ENCODE data around the gene SCD5. TPM values are rescaled to one million over a fixed set of nuclear protein-coding genes. Genes with fewer than 3 reads are reported as not detected.

The SCD5 gene
- total and polyA plus RNA-seq, 2 experiments from 2014 or later = 0.79 to 1.6 TPM

DNA sequence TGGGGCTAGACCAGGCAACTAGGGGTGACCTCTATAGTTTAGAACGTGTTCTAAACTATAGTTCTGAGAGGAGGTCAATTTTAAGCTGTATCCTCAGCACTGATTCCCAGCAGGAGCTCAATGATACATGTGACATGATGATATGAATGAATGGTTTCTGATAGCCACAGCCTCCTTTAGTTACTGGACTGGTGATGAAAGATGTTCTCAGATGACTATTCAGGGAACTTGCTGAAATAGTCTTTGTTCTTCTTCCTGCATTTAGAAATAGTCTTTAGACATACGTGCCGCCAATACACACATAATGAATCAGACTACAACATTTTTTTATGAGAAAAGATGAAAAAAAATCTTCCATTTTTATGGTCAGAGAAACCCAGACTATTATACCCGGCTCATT is 120.5 kb downstream of the SCD5 start (continued):
- TF ChIP-seq, protein P1, sequence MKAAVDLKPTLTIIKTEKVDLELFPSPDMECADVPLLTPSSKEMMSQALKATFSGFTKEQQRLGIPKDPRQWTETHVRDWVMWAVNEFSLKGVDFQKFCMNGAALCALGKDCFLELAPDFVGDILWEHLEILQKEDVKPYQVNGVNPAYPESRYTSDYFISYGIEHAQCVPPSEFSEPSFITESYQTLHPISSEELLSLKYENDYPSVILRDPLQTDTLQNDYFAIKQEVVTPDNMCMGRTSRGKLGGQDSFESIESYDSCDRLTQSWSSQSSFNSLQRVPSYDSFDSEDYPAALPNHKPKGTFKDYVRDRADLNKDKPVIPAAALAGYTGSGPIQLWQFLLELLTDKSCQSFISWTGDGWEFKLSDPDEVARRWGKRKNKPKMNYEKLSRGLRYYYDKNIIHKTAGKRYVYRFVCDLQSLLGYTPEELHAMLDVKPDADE (IDR thresholded peaks at IDR 0.05) = no peak
- TF ChIP-seq ZNF331 (CRISPR knock-in tag; IDR thresholded peaks at IDR 0.05; ENCODE audit: low read depth) = no peak
- TF ChIP-seq, protein P2, sequence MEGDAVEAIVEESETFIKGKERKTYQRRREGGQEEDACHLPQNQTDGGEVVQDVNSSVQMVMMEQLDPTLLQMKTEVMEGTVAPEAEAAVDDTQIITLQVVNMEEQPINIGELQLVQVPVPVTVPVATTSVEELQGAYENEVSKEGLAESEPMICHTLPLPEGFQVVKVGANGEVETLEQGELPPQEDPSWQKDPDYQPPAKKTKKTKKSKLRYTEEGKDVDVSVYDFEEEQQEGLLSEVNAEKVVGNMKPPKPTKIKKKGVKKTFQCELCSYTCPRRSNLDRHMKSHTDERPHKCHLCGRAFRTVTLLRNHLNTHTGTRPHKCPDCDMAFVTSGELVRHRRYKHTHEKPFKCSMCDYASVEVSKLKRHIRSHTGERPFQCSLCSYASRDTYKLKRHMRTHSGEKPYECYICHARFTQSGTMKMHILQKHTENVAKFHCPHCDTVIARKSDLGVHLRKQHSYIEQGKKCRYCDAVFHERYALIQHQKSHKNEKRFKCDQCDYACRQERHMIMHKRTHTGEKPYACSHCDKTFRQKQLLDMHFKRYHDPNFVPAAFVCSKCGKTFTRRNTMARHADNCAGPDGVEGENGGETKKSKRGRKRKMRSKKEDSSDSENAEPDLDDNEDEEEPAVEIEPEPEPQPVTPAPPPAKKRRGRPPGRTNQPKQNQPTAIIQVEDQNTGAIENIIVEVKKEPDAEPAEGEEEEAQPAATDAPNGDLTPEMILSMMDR (conservative IDR thresholded peaks at IDR 0.05; ENCODE audit: low read depth in 2 of 2) = no peak
- no peak for TF ChIP-seq EZH2 (IDR thresholded peaks at IDR 0.05; ENCODE audit: low read depth, unreplicated experiment)

DNA sequence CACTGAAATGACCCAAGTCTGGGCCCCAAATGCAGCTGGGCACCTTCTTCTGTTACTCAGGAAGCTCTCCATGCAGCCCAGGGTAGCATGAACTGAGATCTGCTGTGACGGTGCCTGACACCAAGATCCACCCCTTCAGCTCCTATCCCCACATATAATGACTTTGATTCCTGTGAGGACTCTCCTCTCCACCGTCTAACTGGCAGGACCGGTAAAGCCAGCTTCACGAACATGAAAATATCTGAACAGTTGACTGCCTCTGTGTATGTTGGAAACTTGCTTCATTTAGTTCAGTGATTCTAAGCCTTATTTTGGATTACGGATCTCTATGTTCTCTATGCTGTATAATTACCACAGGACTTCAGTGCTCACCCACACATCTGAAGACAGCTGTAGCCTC is 121.3 kb downstream of the SCD5 start:
- Mint-ChIP-seq H3K36me3 (ENCODE audit: low read depth) (no peaks in the 10 kb centered on the region), H3K4me1 (peaks cover 3% of the 10 kb centered on the region; the same call in 1 of the 3 replicates), H3K27ac (no peak overlapping the region), H3K27me3 (ENCODE audit: insufficient read depth, low read depth, poor library complexity) (no peaks in the 10 kb centered on the region), H3K4me3 (no peak overlapping the region), H3K9me3 (no peaks in the 10 kb centered on the region)
- Histone ChIP-seq H4K20me1 (replicated peaks; ENCODE audit: insufficient read depth) (no peaks in the 10 kb centered on the region), H3K4me2 (no peak overlapping the region), H3F3A (replicated peaks; ENCODE audit: low read depth) (no peaks in the 10 kb centered on the region), H3K4me3 (no peak overlapping the region), H3K27ac (ENCODE audit: low read depth) (no peak overlapping the region), H3K27me3 (ENCODE audit: insufficient read depth) (no peaks in the 10 kb centered on the region), H3K36me3 (ENCODE audit: insufficient read depth) (no peaks in the 10 kb centered on the region), H3K4me1 (ENCODE audit: insufficient read depth) (no peaks in the 10 kb centered on the region), H2AFZ (no peak overlapping the region), H3K79me2 (replicated peaks; ENCODE audit: insufficient read depth) (no peaks in the 10 kb centered on the region), H3K9me2 (ENCODE audit: insufficient read depth) (no peaks in the 10 kb centered on the region)
- ATAC-seq = no peak
- no peak for TF ChIP-seq EZH2phosphoT487 (IDR thresholded peaks at IDR 0.05; ENCODE audit: unreplicated experiment)
- TF ChIP-seq NANOG (IDR thresholded peaks at IDR 0.05; ENCODE audit: borderline replicate concordance) = no peak
- TF ChIP-seq STAT1 (IDR thresholded peaks at IDR 0.05; ENCODE audit: unreplicated experiment) = no peak
- no peak for TF ChIP-seq ZNF114 (CRISPR knock-in tag; IDR thresholded peaks at IDR 0.05)
- TF ChIP-seq ZNF331 (CRISPR knock-in tag; IDR thresholded peaks at IDR 0.05; ENCODE audit: low read depth) = no peak
- TF ChIP-seq CREB1 (CRISPR knock-in tag; IDR thresholded peaks at IDR 0.05; ENCODE audit: low read depth) = no peak
- no peak for DNase-seq (ENCODE audit: low spot score)

DNA sequence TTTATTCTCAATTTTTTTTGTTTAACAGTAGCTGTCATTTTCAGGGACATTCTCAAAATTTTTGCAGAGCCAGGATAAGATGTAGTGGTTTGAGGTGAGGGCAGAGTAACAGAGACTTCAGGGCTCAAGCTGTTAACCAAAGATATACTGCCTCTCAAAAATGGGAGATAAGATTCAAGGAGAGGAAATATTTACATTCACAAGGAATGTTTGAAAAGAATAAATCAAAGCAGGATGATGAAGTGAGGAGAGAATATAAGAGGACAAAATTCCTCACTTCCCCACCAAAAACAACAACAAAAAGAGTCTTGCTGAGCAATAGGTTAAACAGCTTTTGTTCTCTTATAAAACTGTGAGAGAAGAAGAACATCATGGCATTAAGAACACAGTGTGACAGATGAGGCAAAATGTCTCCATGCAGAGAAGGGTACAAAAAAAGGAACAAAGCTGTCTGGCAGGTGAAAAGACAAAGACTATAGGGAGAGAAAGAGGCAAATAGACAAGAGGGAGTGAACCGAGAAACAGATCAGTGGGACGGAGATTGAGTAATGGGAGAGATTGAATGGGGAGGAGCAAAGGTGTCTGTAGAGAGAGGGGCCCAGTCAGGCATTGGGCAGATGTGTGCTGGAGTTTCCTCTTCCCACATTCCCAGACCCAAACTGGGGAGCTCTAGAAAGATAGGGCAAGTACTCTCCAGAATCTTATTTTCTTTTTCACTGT is 130.7 kb downstream of the SCD5 start:
- Histone ChIP-seq H3K4me2 (no peak overlapping the region), H3K9me2 (ENCODE audit: insufficient read depth) (no peaks in the 10 kb centered on the region), H3K36me3 (ENCODE audit: insufficient read depth) (no peaks in the 10 kb centered on the region), H3K4me1 (ENCODE audit: insufficient read depth) (no peaks in the 10 kb centered on the region), H3K27me3 (ENCODE audit: insufficient read depth) (no peaks in the 10 kb centered on the region), H2AFZ (peak overlapping the region; percentile 16; the same call in 1 of the 2 replicates), H3K27ac (ENCODE audit: low read depth) (no peak overlapping the region), H3K4me3 (no peak overlapping the region), H3F3A (replicated peaks; ENCODE audit: low read depth) (no peaks in the 10 kb centered on the region), H4K20me1 (replicated peaks; ENCODE audit: insufficient read depth) (no peaks in the 10 kb centered on the region), H3K79me2 (replicated peaks; ENCODE audit: insufficient read depth) (no peaks in the 10 kb centered on the region)
- Mint-ChIP-seq H3K4me1 (peaks cover 6% of the 10 kb centered on the region), H3K27me3 (ENCODE audit: insufficient read depth, low read depth, poor library complexity) (peaks cover 2% of the 10 kb centered on the region), H3K9me3 (no peaks in the 10 kb centered on the region), H3K36me3 (ENCODE audit: low read depth) (no peaks in the 10 kb centered on the region), H3K4me3 (no peak overlapping the region), H3K27ac (no peak overlapping the region)
- DNase-seq (ENCODE audit: low spot score) = peak; percentile 34
- ATAC-seq = peak; percentile 83
- TF ChIP-seq ZNF331 (CRISPR knock-in tag; IDR thresholded peaks at IDR 0.05; ENCODE audit: low read depth) (no peak), JUNB (IDR thresholded peaks at IDR 0.05; ENCODE audit: unreplicated experiment) (no peak), EZH2phosphoT487 (IDR thresholded peaks at IDR 0.05; ENCODE audit: unreplicated experiment) (no peak), NANOG (IDR thresholded peaks at IDR 0.05; ENCODE audit: borderline replicate concordance) (no peak), ZNF114 (CRISPR knock-in tag; IDR thresholded peaks at IDR 0.05) (no peak)

All from GM23338 (cell line).